ENCODE measurements around the gene COL23A1.
A peak's percentile ranks its signal among the peaks of the same experiment; 100 is the strongest.

COL23A1 gene

DNA sequence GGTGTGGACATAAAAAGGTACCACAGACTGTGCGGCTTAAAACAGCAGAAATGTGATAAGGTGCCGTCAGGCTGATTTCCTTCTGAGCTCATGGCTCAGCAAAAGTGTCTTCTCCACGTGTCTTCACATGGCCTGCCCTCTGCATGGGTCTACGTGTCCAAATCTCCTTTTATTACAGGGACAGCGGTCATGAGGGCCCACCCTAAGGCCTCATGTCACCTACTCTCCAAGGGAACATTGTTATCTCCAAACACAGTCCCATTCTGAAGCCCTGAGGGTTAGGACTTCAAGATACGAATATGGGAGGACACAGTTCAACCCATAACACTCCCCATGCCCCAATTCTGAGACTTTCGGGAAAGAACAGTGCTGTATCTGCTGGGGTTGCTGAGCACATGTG is 35.2 kb downstream of the COL23A1 start:
- DNase-seq: peak; percentile 46 to 76
- TF ChIP-seq POLR2A (IDR thresholded peaks at IDR 0.05; ENCODE audit: low read length) (no peak), GATA1 (IDR thresholded peaks at IDR 0.05; ENCODE audit: low read depth, low read length) (no peak)

- no peak for TF ChIP-seq POLR2A (IDR thresholded peaks at IDR 0.05; ENCODE audit: low read length)
- no peak for TF ChIP-seq GATA1 (IDR thresholded peaks at IDR 0.05; ENCODE audit: low read depth, low read length)
- DNase-seq: no peak
Measured at GRCh38 chr5:178554311-178554710, 35.9 kb downstream of the COL23A1 start.

DNA sequence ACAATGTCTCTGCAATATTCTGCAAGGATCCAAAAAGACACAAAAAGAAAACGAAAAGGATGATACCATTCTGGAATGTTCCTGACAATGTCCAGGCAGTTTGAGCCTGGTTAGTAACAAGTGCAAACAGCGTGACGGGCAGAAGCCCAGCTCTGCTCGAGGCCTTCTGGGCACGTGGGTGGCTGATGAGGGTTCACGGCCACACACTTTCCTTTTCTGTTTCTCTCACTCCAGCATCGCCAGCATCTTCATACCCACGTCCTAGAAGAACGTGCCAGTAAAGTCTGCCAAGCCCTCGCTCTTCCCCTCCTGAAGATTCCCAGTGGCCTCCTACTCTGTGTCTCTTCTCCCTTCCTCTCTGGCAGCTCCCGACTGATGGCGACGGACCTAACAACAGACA is 36.7 kb downstream of the COL23A1 start:
- TF ChIP-seq GATA1 (IDR thresholded peaks at IDR 0.05; ENCODE audit: low read depth, low read length) (no peak), POLR2A (IDR thresholded peaks at IDR 0.05; ENCODE audit: low read length) (no peak)
- no peak for DNase-seq

DNA sequence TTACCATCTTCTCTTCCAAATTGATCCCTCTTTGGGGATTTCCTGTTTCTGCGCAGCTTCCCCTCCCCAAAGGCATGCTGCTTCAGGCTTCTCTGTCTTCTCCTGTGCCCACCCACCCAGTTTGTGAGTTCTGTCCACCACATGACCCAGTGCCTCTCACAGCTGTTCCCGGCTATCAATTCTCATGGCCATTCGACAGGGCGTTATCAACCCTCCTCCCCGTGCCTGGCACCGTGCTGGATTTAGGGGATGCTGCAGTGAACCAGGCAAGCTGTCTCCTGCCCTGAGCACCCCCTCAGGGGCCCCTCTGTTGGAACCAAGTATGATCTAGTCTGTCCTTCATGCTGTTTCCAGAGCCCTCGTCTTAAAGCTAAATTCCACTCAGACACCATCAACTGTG is 38.7 kb downstream of the COL23A1 start:
- no peak for DNase-seq

DNA sequence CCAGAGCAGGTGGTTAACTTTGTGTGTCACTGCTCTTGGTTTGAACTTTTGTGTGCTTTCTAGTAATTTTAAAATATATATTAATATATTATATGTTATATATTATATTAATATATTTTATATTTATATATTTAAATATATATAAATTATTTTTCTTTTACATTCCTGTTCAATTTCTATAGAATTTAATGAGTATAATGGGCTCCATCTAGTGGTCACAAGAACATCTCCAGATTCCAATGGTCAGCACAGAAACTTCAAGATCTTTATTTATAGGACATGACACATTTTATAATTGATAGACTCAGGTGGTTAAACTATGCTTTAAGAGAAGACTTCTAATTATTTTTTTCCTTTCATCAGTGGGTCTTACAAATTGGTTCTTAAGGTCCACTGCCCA is 39.1 kb downstream of the COL23A1 start:
- TF ChIP-seq GATA1 (IDR thresholded peaks at IDR 0.05; ENCODE audit: low read depth, low read length) (no peak), POLR2A (IDR thresholded peaks at IDR 0.05; ENCODE audit: low read length) (no peak)
- peak; percentile 20 to 34 for DNase-seq

More for the DNA sequence above, 38.7 kb downstream of the COL23A1 start:
- TF ChIP-seq POLR2A (IDR thresholded peaks at IDR 0.05; ENCODE audit: low read length): no peak
- TF ChIP-seq GATA1 (IDR thresholded peaks at IDR 0.05; ENCODE audit: low read depth, low read length): no peak

DNA sequence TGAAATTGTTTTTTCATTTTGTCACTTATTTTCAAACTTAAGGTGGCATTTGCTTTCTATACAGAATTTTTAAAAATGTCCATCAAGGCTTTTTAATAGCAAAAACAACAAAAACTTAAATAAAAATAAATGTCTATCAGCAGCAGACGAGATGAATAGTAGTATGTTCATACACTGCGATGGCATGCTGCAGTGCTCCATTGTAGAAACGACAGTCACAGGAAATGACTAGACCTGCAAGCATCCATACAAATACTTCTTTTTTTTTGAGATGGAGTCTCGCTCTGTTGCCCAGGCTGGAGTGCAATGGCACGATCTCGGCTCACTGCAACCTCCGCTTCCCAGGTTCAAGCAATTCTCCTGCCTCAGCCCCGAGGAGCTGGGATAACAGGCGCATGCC is 41.4 kb downstream of the COL23A1 start:
- TF ChIP-seq POLR2A (IDR thresholded peaks at IDR 0.05; ENCODE audit: low read length): no peak
- TF ChIP-seq GATA1 (IDR thresholded peaks at IDR 0.05; ENCODE audit: low read depth, low read length): no peak
- no peak for DNase-seq

DNA sequence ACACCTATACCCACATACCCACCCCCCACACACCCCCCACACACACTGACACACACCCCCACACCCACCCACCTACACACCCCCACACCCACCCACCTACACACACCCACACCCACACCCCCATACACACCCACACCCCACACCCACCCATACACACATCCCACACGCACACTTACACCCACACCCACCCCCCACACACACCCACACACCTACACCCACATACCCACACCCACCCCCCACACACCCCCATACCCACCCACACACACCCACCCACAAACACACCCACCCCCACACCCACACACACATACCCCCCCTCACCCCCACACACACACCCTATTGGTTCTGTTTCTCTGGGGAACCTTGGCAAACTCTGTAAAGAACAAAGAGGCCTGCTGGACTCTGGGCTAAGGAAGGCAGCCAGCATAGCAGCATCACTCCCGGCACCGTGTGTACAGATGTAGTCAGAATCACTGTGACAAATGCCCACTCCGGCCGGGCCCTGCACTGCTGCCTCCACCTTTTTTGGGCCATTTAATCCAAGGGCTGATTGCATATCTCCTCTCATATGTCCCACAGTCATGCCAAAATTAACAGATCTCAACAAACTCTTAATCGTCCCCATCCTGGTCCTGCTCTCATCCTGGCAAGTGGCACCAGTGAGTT is 42.3 kb downstream of the COL23A1 start:
- TF ChIP-seq POLR2A (IDR thresholded peaks at IDR 0.05; ENCODE audit: low read length) (no peak), GATA1 (IDR thresholded peaks at IDR 0.05; ENCODE audit: low read depth, low read length) (no peak)

DNA sequence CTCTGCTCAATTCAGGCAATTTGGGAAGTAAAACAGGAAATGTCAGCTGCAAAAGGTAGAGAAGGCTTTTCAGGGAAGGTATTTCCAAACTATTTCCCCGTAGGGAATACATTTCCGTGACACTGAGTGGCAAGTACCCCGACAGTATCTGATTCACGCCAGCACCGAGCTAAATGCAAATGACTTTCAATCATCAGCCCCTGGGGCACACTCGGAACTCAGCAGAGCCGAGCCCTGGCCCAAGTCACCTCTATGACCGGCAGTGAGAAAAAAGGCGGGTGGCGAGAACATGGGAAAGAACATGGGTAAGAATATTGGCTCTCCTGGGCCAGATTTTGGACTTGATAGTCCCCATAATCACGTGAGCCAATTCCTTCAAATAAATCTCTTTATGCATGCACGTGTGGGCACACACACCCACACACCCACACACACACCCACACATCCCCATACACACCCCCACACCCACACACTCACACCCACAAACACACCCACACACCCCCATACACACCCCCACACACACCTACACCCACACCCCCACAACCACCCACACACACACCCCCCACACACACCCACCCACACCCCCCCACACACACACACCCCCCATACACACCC is 43.0 kb downstream of the COL23A1 start:
- DNase-seq: no peak
- no peak for TF ChIP-seq POLR2A (IDR thresholded peaks at IDR 0.05; ENCODE audit: low read length)

More for the DNA sequence above, 42.3 kb downstream of the COL23A1 start:
- DNase-seq: no peak

DNA sequence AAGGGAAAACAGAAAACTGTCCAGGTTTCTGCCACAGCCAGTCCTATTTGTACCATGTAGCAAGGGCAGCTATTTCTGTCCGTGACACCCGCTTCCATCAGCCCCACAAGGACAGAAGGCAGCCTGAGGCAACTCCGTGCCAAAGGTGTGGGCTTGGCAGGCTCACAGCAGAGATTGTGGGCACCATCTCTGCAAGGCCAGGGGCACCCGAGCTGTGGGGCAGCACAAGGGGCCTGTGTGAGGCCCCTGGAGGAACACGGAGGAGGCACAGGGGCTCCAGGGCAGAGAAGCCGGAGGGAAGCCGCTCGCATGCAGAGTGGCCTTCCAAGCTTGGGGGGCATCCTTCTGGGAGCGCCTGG is 43.5 kb downstream of the COL23A1 start:
- no peak for TF ChIP-seq GATA1 (IDR thresholded peaks at IDR 0.05; ENCODE audit: low read depth, low read length)
- TF ChIP-seq POLR2A (IDR thresholded peaks at IDR 0.05; ENCODE audit: low read length): no peak
- DNase-seq: no peak

GRCh38 chr5:178545941-178546674 is 44.1 kb downstream of the COL23A1 start:
- TF ChIP-seq POLR2A (IDR thresholded peaks at IDR 0.05; ENCODE audit: low read length): no peak
- no peak for TF ChIP-seq GATA1 (IDR thresholded peaks at IDR 0.05; ENCODE audit: low read depth, low read length)
- DNase-seq: no peak

DNA sequence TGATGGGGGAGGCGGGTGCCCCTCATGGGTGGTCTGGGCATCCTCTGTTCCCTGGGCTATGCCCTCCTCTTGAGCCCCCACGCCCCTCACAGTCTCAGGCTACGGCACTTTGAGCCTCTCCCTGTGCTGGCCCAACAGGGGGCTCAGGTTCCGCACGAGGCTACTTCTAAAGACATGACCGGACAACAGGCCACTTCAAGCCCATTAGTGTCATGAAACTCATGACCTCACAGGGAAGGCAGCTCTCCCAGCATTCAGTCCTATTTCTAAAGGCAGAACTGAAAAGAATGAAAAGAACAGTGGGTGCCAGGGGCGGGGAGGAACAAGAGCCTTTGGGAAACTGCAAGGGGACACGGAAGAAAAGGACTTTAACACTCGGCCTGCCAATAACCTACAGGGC is 45.0 kb downstream of the COL23A1 start:
- no peak for DNase-seq
- TF ChIP-seq GATA1 (IDR thresholded peaks at IDR 0.05; ENCODE audit: low read depth, low read length) (no peak), POLR2A (IDR thresholded peaks at IDR 0.05; ENCODE audit: low read length) (no peak)

- no peak for DNase-seq
- TF ChIP-seq GATA1 (IDR thresholded peaks at IDR 0.05; ENCODE audit: low read depth, low read length) (no peak), POLR2A (IDR thresholded peaks at IDR 0.05; ENCODE audit: low read length) (no peak)
Measured at GRCh38 chr5:178544166-178544834, 45.9 kb downstream of the COL23A1 start.

- TF ChIP-seq POLR2A (IDR thresholded peaks at IDR 0.05; ENCODE audit: low read length): no peak
- no peak for TF ChIP-seq GATA1 (IDR thresholded peaks at IDR 0.05; ENCODE audit: low read depth, low read length)
- no peak for DNase-seq
Measured at GRCh38 chr5:178542455-178542854, 47.7 kb downstream of the COL23A1 start.

DNA sequence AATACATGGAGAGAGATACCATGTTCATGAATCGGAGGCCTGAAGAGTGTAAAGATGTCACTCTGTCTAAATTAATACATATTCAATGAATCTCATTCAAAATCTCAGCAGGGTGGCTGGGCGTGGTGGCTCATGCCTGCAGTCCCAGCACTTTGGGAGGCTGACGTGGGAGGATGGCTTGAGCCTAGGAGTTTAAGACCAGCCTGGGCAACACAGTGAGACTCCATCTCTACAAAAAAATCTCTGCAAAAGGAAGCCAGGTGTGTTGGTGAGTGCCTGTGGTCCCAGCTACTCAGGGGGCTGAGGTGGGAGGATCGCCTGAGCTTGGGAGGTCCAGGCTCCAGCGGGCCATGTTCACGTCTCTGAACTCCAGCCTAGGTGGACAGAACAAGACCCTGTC is 49.7 kb downstream of the COL23A1 start:
- no peak for TF ChIP-seq POLR2A (IDR thresholded peaks at IDR 0.05; ENCODE audit: low read length)
- TF ChIP-seq GATA1 (IDR thresholded peaks at IDR 0.05; ENCODE audit: low read depth, low read length): no peak
- no peak for DNase-seq
